ENCODE data around the gene SMARCAL1. TPM values are rescaled to one million over a fixed set of nuclear protein-coding genes. Genes with fewer than 3 reads are reported as not detected.

SMARCAL1 gene
- total RNA-seq, 1 donor, result 20.3 TPM

- TF ChIP-seq, protein P1, sequence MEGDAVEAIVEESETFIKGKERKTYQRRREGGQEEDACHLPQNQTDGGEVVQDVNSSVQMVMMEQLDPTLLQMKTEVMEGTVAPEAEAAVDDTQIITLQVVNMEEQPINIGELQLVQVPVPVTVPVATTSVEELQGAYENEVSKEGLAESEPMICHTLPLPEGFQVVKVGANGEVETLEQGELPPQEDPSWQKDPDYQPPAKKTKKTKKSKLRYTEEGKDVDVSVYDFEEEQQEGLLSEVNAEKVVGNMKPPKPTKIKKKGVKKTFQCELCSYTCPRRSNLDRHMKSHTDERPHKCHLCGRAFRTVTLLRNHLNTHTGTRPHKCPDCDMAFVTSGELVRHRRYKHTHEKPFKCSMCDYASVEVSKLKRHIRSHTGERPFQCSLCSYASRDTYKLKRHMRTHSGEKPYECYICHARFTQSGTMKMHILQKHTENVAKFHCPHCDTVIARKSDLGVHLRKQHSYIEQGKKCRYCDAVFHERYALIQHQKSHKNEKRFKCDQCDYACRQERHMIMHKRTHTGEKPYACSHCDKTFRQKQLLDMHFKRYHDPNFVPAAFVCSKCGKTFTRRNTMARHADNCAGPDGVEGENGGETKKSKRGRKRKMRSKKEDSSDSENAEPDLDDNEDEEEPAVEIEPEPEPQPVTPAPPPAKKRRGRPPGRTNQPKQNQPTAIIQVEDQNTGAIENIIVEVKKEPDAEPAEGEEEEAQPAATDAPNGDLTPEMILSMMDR (IDR thresholded peaks at IDR 0.05; ENCODE audit: insufficient read depth, low read depth, low read length), result no peak
- H3K4me3 ChIP-seq (ENCODE audit: low read depth, low read length), result no peak overlapping the region
- DNase-seq (ENCODE audit: low read depth), result peak; percentile 90
Observed at GRCh38 chr2:216426166-216426777, 14.0 kb downstream of the SMARCAL1 start.

GRCh38 chr2:216426938-216427337 lies 14.7 kb downstream of the SMARCAL1 start:
- no peak overlapping the region for H3K4me3 ChIP-seq (ENCODE audit: low read depth, low read length)

DNA sequence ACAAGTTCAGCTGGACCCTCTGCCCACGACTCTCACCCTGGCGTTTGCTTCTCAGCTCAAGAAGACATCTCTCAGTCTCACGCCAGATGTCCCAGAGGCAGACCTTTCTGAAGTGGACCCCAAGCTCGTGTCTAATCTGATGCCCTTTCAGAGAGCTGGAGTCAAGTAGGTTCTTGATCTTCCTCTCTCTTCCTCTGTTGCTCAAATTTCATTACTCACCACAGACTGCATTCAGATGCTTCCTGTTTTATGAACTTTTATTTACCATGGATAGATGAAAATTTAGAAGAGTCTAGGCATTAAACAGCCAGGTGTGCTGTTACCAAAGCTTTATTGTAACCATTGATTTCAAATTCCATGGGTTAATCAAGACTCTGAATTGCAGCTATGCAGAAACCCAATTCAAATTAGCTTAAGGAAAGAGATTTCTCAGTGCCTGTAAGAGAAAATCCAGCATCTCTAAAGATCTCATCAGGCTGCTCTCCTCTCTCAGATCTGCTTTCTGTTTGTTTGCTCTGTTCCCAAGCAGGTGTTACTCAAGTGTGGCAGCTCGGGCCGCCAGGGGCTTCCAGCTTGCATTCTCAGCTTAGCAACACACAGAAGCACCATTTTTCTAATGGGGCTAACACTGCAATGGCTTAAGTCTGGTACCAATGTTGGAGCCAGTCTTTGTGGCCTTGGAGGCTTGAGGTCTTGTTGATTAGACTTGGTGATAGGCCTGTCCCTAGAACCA lies 16.5 kb downstream of the SMARCAL1 start:
- no peak for DNase-seq (ENCODE audit: low read depth)

More at GRCh38 chr2:216426938-216427337, 14.7 kb downstream of the SMARCAL1 start:
- peak; percentile 56 for DNase-seq (ENCODE audit: low read depth)
- TF ChIP-seq, protein P1 (IDR thresholded peaks at IDR 0.05; ENCODE audit: insufficient read depth, low read depth, low read length), result no peak

GRCh38 chr2:216429428-216429827 lies 17.1 kb downstream of the SMARCAL1 start:
- no peak overlapping the region for H3K4me3 ChIP-seq (ENCODE audit: low read depth, low read length)
- no peak for DNase-seq (ENCODE audit: low read depth)
- TF ChIP-seq, protein P1 (IDR thresholded peaks at IDR 0.05; ENCODE audit: insufficient read depth, low read depth, low read length), result no peak

More for the DNA sequence above, 16.5 kb downstream of the SMARCAL1 start:
- TF ChIP-seq, protein P1 (IDR thresholded peaks at IDR 0.05; ENCODE audit: insufficient read depth, low read depth, low read length), result no peak
- no peak overlapping the region for H3K4me3 ChIP-seq (ENCODE audit: low read depth, low read length)

- H3K4me3 ChIP-seq (ENCODE audit: low read depth, low read length), result no peak overlapping the region
- DNase-seq (ENCODE audit: low read depth), result no peak
- TF ChIP-seq, protein P1 (IDR thresholded peaks at IDR 0.05; ENCODE audit: insufficient read depth, low read depth, low read length), result no peak
Observed at GRCh38 chr2:216430811-216431530, 18.7 kb downstream of the SMARCAL1 start.

DNA sequence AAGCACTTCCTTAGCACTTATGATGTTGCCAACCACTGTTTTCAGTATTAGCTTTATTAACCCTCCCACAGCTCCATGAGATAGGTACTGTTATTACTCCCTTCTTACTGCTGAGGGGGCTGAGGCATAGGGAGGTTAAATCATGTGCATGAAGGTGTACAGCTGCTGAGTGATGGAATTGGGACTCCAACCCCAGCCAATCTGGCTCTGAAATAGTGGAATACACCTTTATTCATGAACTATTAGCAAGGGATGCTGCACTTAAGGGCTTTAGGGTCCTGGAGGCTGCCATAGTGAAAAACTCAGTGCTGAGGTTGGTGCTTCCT lies 19.2 kb downstream of the SMARCAL1 start:
- no peak overlapping the region for H3K4me3 ChIP-seq (ENCODE audit: low read depth, low read length)
- TF ChIP-seq, protein P1 (IDR thresholded peaks at IDR 0.05; ENCODE audit: insufficient read depth, low read depth, low read length), result no peak
- no peak for DNase-seq (ENCODE audit: low read depth)

All from fibroblast of villous mesenchyme (primary cell).